Effector CD8-positive, alpha-beta T cell (primary cell): ENCODE measurements around the gene EZR.
"Not testable (repeated sequence)": the region's sequence is repeated elsewhere in the genome, so short reads cannot be mapped to it uniquely, and the experiment has no call there.

Experiments
- DNase-seq: peaks from one replicate; lab custom pipeline; 2025; lab: John Stamatoyannopoulos, UW

The EZR gene

GRCh38 chr6:158841358-158841757, 22.2 kb upstream of the EZR start:
- no peak for DNase-seq

GRCh38 chr6:158840465-158840864, 21.3 kb upstream of the EZR start:
- no peak for DNase-seq

GRCh38 chr6:158839796-158840195, 20.6 kb upstream of the EZR start:
- DNase-seq = no peak

GRCh38 chr6:158838790-158839189, 19.6 kb upstream of the EZR start:
- not testable (repeated sequence) for DNase-seq

- DNase-seq = no peak
These were observed 18.8 kb upstream of the EZR start for GRCh38 chr6:158837684-158838625.

GRCh38 chr6:158836625-158837311, 17.6 kb upstream of the EZR start:
- DNase-seq = no peak

- DNase-seq = no peak
These were observed 16.6 kb upstream of the EZR start for GRCh38 chr6:158835616-158836221.

GRCh38 chr6:158834675-158835385, 15.7 kb upstream of the EZR start:
- no peak for DNase-seq

- not testable (repeated sequence) for DNase-seq
These were observed 13.6 kb upstream of the EZR start for GRCh38 chr6:158832807-158833206.

- no peak for DNase-seq
These were observed 12.9 kb upstream of the EZR start for GRCh38 chr6:158832026-158832425.

GRCh38 chr6:158831571-158831970, 12.4 kb upstream of the EZR start:
- no peak for DNase-seq

GRCh38 chr6:158830736-158831135, 11.6 kb upstream of the EZR start:
- no peak for DNase-seq

- no peak for DNase-seq
These were observed 9.6 kb upstream of the EZR start for GRCh38 chr6:158828807-158829206.

- no peak for DNase-seq
These were observed 7.8 kb upstream of the EZR start for GRCh38 chr6:158826819-158827501.

- no peak for DNase-seq
These were observed 6.8 kb upstream of the EZR start for GRCh38 chr6:158825951-158826306.

- no peak for DNase-seq
These were observed 6.1 kb upstream of the EZR start for GRCh38 chr6:158825038-158825950.

GRCh38 chr6:158823616-158824015, 4.4 kb upstream of the EZR start:
- DNase-seq = not testable (repeated sequence)

- DNase-seq = no peak
These were observed 932 bp upstream of the EZR start for GRCh38 chr6:158819977-158820622.

- DNase-seq = peak; percentile 68
These were observed 471 bp downstream of the EZR start for GRCh38 chr6:158818581-158819212.
